GM12891 (cell line): ENCODE measurements around the gene VEGFD.

Source experiments
- DNase-seq: peaks from one replicate; pipeline ENCODE4 v3.0.0; 2011; ENCODE audit warnings: low spot score; ENCODE audit not compliant: insufficient read length
- FAIRE-seq: peaks from 2 replicates; lab custom pipeline; 2011; peaks lifted over from hg19 to GRCh38; lab: Jason Lieb, UNC
- PAX5 ChIP-seq: IDR thresholded peaks from 2 replicates; pipeline ENCODE4 v1.6.1; 2011; ENCODE audit warnings: low read length, moderate library complexity, mild to moderate bottlenecking; ENCODE audit not compliant: insufficient read depth, severe bottlenecking
- POLR2A ChIP-seq: IDR thresholded peaks from 2 replicates; pipeline ENCODE4 v1.6.1; 2011; ENCODE audit warnings: low read depth, low read length, control low read depth
- POLR2AphosphoS5 ChIP-seq: IDR thresholded peaks from 2 replicates; pipeline ENCODE4 v1.6.1; 2011; ENCODE audit warnings: low read depth, low read length, control low read depth
- POU2F2 ChIP-seq: IDR thresholded peaks from 2 replicates; pipeline ENCODE4 v1.6.1; 2011; ENCODE audit warnings: low read depth, mild to moderate bottlenecking, control low read depth, low read length, moderate library complexity
- SPI1 ChIP-seq: IDR thresholded peaks from 2 replicates; pipeline ENCODE4 v1.6.1; 2011; ENCODE audit warnings: low read depth, low read length, control low read depth
- TAF1 ChIP-seq: IDR thresholded peaks from 2 replicates; pipeline ENCODE4 v1.6.1; 2011; ENCODE audit warnings: low read depth, low read length, control low read depth

Gene VEGFD

DNA sequence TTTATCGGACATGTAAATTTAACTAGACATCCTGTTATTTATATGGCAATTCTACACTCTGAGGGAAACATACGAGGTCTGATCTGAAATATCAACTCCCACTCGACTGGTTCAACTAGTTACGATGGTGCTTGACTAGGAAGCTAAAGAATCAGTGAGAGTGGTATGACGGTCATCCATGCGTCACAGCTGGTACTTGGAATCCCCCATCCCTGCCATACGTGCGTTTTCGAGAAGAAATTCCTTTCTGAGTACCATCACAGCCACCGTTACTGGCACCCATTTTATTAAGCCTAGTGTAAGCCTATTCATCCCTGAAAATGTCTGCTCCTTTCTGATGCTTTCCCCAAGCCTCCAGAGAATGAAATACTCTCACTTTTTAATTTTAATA, 48.2 kb downstream of the VEGFD start:
- no peak for DNase-seq
- no peak for FAIRE-seq

DNA sequence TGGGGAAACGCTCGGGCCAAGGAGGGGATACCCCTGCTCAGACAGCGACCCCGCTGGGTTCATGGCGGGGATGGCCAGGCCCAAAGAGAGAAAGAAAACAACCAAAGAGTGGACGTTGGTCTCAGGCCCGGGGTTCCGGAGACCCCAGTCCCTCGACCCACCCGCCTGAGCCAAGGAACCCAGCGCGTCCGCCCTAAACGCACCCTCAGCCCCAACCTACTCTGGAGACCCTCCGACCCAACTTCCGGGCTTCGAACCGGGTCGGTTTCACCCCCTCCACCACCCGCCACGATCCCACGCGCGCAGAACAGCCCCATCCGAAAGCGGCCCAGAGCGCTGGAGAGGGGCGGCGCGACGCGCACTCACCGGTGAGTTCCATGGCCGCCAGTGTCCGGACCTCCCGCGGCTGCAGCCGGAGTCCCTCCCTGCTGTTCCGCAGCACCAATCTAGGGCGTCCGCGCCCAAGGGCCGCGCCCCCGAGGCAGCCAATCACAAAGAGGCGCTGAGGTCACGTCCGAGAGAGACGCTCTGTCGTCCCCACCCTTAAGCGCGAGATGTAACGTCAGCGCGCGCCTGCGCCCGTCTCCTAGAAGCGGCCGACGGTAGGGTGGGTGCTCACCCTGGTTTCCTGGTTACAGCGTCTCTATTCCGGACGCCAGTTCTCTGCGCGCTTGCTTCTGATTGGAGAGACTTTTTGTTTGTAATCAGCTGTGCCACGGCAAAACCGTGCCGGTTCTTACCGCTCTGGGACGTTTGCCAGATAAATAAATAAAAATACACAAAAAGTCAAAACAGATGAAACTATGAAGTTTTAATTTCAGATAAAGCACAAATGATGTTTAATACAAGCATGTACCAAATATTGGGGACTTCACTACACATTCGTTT, 48.8 kb downstream of the VEGFD start, which contains the start of gene PIGA:
Gene PIGA (minus strand): TSS at position 389 of the 888 bp plus-strand sequence. CDS start 3,593 bp downstream, outside the sequence.
- DNase-seq (peak; percentile 74), FAIRE-seq (peak; percentile 98)
- peak; percentile 63; the same call in 1 of the 2 replicates for TF ChIP-seq POLR2A
- peak; percentile 70 for TF ChIP-seq TAF1
- no peak for TF ChIP-seq POU2F2
- TF ChIP-seq PAX5 = no peak
- 0 out of 2 replicates have a peak, but pooled peaks have one; percentile 46 for TF ChIP-seq POLR2AphosphoS5
- TF ChIP-seq SPI1 = no peak

More for the DNA sequence above, 48.2 kb downstream of the VEGFD start:
- TF ChIP-seq POLR2AphosphoS5 (no peak), POLR2A (no peak), TAF1 (no peak), PAX5 (no peak), POU2F2 (no peak), SPI1 (no peak)

DNA sequence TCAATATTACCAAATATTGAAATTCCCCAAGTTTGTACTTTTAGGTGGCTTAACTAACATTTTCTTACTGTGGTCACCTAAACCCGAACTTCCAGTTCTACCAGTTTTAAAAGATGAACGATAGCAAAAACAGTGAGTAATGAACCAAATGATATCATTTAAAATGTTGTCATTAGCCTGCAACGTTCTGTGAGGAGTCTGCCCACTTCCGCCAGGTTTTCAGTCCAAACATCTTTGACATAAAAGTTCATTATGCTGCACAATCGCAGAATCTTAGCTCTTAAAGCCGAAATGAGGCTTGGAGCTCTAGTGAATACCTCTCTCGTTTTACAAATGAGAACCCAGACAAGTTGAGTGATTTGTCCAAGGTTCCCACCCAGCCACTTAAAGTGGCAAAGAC, 49.7 kb downstream of the VEGFD start:
- TF ChIP-seq TAF1 = no peak
- TF ChIP-seq POU2F2 = no peak
- no peak for TF ChIP-seq POLR2AphosphoS5
- no peak for TF ChIP-seq SPI1
- no peak for TF ChIP-seq POLR2A
- no peak for TF ChIP-seq PAX5
- FAIRE-seq (no peak), DNase-seq (no peak)

DNA sequence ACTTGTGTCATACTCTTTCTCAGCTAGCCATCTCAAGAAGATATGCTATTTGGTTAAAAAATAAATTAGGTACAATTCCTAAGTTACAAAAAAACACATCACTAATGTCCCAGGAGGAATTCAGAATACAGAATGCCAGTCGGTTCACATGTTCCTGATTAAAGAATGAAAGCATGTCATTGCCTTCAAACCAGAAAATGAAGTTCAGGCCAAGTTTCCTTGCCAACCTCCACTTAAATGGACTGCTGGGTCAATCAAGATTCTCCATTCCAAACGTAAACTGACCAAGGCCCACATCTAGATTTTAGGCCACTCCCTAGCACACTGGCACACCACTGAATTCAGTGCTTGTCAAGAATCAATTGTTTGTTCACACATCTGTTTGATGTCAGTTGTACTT, 55.4 kb downstream of the VEGFD start:
- DNase-seq (no peak), FAIRE-seq (no peak)
- TF ChIP-seq POU2F2 (no peak), SPI1 (no peak), PAX5 (no peak), TAF1 (no peak), POLR2A (no peak), POLR2AphosphoS5 (no peak)

DNA sequence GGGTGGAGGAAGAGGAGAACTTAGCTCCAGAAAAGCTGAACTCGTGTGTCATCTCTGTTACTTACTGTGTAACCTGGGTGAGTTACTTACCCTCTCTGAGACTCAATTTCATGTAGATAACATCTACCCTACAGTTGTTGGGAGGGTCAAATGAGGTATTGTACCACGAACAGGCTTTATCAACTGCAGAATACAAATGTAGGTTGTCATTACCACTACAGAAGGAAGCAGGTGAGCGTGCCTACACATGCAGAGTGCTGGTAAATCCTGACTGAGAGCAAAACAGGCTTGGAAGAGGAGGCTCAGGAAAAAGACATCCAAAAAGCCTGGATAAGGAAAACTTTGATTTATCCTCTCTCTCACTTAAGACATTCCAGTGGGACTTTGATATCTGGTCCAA, 56.1 kb downstream of the VEGFD start:
- TF ChIP-seq SPI1 = no peak
- no peak for TF ChIP-seq POLR2AphosphoS5
- TF ChIP-seq TAF1 = no peak
- TF ChIP-seq POU2F2 = no peak
- TF ChIP-seq PAX5 = no peak
- TF ChIP-seq POLR2A = no peak
- FAIRE-seq (no peak), DNase-seq (no peak)

DNA sequence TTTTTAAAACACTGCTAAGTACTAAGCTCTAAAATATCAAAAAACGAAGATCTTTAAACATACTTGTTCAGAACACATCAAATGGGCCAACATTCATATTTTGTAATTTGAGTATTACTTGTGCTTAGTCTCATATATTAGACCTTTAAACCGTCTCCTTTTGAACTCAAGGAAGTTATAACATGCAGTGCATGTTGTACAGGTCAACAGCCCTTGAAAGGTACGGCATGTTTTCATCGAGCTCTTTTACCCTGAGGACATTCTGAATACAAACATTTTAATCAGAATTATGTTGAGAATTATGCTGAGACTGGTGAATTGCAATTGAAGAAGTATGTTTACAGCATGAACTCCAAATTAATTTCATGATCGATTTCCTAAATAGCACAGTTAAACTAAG, 61.7 kb downstream of the VEGFD start:
- TF ChIP-seq POLR2A = no peak
- no peak for TF ChIP-seq SPI1
- no peak for TF ChIP-seq PAX5
- TF ChIP-seq POU2F2 = no peak
- no peak for TF ChIP-seq POLR2AphosphoS5
- no peak for TF ChIP-seq TAF1
- DNase-seq (no peak), FAIRE-seq (no peak)

DNA sequence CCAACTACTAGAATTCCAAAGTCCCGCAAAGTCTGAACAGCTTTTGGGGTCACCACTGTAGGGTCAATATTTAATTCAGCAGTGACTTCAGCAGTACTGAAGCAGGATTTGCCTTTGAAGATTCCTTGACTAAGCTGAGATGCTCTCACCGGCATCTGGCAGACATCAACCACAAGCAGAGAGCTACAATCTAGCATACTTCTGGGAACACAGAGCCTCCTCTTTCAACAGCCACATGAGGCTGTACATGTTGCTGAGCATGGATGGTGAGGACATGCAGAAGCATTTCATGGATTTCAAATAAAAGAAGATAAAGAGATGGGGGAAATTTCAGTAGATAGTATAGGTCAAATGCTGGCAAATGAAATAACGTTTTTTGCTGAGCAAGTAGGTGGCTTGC, 62.1 kb downstream of the VEGFD start:
- TF ChIP-seq PAX5 = no peak
- FAIRE-seq (no peak), DNase-seq (no peak)

DNA sequence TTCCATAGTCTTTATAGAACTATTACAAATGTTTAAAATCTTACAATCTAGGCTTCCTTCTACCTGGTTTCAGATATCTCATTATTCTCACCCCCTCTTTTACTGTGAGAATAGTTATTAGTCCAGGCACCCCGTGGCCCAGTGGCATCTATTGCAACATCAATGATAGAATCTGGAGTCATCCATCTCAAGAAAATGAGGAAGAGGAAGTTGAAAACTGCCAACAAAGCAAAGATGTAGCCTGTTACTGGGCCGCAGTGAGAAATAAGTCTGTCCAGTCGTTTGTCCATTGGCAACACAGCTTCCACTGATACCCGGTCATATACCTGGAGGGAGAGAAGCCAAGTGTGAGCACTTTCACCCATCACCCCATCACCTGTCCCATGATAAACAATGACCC, 62.8 kb downstream of the VEGFD start:
- TF ChIP-seq SPI1 = 0 out of 2 replicates have a peak, but pooled peaks have one; percentile 1
- no peak for TF ChIP-seq POLR2AphosphoS5
- no peak for TF ChIP-seq TAF1
- no peak for FAIRE-seq
- no peak for DNase-seq

DNA sequence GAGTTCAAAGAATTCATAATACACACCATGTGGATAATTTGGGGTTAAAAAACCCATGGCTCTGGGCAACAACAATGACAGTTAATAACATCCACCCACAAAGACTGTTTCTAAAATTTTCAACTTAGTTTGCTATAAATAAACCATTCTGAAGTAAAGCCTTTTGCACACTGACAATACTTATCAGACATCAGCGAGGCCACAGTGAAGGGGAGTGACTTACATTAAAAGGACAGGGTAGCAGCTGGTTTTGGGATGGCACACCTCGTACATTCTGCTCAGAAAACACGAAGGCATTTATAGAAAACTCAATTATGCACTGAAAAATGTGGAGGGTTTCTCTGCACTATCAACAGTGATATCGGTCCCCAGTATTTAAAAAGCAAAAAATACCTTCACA, 63.9 kb downstream of the VEGFD start:
- DNase-seq (no peak), FAIRE-seq (peak; percentile 87)
- TF ChIP-seq POLR2A (no peak), PAX5 (no peak), POU2F2 (no peak), POLR2AphosphoS5 (no peak), TAF1 (no peak), SPI1 (no peak)

DNA sequence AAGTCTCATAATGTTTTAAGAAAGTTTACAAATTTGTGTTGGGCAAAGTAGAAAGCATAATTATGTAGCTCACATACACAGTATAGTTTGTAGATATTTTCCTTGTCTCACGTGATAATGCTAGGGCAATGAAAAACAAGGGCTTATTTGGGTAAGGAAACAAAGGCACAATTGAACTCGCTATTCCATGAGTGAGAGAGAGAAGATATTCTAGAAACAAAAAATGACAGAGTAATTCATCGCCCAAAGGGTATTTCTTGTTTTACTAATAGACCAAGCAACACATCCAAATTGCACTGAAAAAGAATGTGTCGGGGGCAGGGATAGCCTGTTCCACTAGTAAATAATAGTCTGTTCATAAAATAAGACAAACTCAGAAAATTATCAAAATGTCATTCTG, 65.1 kb downstream of the VEGFD start:
- DNase-seq (no peak), FAIRE-seq (no peak)
- TF ChIP-seq POLR2AphosphoS5 = no peak
